HUES64 (cell line): ENCODE measurements around the gene CGNL1.
A peak's percentile ranks its signal among the peaks of the same experiment; 100 is the strongest.

ENCODE experiments used
- H3K27ac ChIP-seq: 2 replicates; pipeline ENCODE4 v1.7.0; 2013; ENCODE audit warnings: low read depth, low read length, inconsistent platforms
- H3K27me3 ChIP-seq: 2 replicates; pipeline ENCODE4 v1.6.1; 2013; ENCODE audit warnings: mild to moderate bottlenecking, low read length; ENCODE audit not compliant: insufficient read depth
- H3K36me3 ChIP-seq: 2 replicates; pipeline ENCODE4 v1.6.1; 2013; ENCODE audit warnings: mild to moderate bottlenecking, low read length; ENCODE audit not compliant: insufficient read depth
- H3K4me1 ChIP-seq: 2 replicates; pipeline ENCODE4 v1.6.1; 2013; ENCODE audit warnings: mild to moderate bottlenecking, low read length, moderate library complexity; ENCODE audit not compliant: insufficient read depth
- H3K4me3 ChIP-seq: 2 replicates; pipeline ENCODE4 v1.5.1; 2013; ENCODE audit warnings: mild to moderate bottlenecking, low read length, moderate library complexity
- H3K9ac ChIP-seq: 2 replicates; pipeline ENCODE4 v1.6.1; 2013; ENCODE audit warnings: mild to moderate bottlenecking, low read depth, low read length
- H3K9me3 ChIP-seq: 2 replicates; pipeline ENCODE4 v1.6.1; 2013; ENCODE audit warnings: low read depth, low read length; ENCODE audit not compliant: insufficient read depth
- WGBS: fragments of 150-250, 120-280 bp; methylation state at CpG from one replicate; pipeline ENCODE4 v1.1.7; 2013; ENCODE audit warnings: missing lambda C conversion rate; 5-methylcytosine and 5-hydroxymethylcytosine counted together

Gene CGNL1

DNA sequence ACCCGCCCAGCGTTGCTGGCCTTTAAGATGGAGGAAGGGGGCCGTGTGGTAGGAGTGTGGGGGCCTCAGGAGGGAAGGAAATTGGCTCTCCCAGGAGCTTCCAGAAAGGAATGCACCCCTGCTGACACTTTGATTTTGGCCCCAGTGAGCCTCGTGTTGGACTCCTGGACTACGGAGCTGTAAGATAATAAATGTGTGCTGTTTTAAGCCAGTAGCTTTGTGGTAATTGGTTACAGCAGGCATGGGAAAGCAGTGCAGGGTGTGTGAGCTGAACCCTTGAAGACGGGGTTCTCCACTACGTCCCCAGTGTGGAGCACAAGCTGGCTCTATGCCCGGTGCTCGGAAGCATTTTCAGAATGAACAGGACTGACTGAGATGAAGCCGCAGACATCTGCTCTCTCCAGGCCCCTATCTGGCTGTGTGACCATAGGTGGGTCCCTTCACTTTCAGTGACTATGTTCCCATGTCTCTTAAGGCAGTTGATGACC lies 22.9 kb upstream of the CGNL1 start:
- Histone ChIP-seq H3K4me1 (peaks cover 23% of the 10 kb centered on the region), H3K36me3 (no peaks in the 10 kb centered on the region), H3K4me3 (no peak overlapping the region), H3K9ac (no peak overlapping the region), H3K27ac (no peak overlapping the region), H3K27me3 (no peaks in the 10 kb centered on the region), H3K9me3 (no peaks in the 10 kb centered on the region)
- WGBS = 82% methylated on average over 10 of the region's 10 CpGs

DNA sequence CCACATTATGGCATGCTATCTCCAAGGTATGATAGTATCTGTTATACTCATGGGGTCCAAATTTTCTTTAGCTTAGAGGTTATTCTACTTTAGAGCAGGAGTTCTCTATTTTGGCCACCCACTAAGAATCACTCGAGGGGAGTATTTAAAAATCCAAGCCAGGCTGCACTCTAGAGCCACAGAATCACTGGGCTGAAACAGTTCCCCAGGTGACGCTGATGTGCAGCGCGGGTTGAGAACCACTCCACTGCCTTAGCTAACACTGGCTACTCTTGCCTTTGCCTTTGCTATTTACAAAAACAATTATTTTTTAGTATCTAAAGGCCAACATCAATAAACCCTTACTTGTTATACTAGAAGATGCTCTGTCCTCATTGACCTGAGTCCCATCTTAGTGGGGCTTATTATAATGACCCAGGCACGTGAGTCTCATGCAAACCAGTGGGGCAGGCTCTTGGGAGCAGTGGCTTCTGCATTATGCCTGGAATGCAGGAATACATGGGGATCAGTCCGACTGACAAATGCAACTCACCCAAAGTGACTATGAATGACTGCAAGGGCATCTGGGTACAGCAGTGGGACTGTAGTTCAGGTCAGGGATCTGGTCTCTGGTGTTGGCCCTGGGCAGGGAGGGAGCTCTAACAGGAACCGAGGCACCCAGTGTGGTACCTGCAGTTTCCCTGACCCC lies 21.7 kb upstream of the CGNL1 start:
- H3K9ac ChIP-seq = no peak overlapping the region
- H3K27ac ChIP-seq = no peak overlapping the region
- 74% methylated on average over 7 of the region's 7 CpGs for WGBS
- H3K4me3 ChIP-seq = no peak overlapping the region
- H3K36me3 ChIP-seq = no peaks in the 10 kb centered on the region
- H3K9me3 ChIP-seq = no peaks in the 10 kb centered on the region
- H3K4me1 ChIP-seq = peaks cover 23% of the 10 kb centered on the region
- H3K27me3 ChIP-seq = no peaks in the 10 kb centered on the region

DNA sequence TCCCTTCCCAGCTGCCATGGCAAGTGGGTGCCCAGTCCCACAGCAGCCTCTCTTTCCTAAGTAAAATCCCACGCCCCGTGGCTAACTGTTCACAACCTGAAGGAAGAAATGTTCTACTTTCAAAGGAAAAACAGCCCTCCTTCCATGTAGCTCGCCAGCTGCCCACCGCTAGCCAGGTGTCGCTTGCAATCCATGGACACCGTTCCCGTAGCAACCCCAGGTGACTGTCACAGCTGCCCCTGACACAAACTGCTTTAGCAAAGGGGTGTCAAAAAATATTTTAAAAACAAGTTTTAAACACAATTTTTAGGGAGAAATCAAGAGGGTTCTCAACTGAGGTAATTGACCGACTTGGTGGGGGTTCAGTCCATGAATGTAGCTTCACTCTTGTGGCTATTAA lies 21.0 kb upstream of the CGNL1 start:
- 91% methylated on average over 8 of the region's 8 CpGs for WGBS
- Histone ChIP-seq H3K9ac (no peak overlapping the region), H3K4me3 (no peak overlapping the region), H3K9me3 (no peaks in the 10 kb centered on the region), H3K4me1 (peaks cover 23% of the 10 kb centered on the region), H3K27me3 (no peaks in the 10 kb centered on the region), H3K36me3 (no peaks in the 10 kb centered on the region), H3K27ac (no peak overlapping the region)

DNA sequence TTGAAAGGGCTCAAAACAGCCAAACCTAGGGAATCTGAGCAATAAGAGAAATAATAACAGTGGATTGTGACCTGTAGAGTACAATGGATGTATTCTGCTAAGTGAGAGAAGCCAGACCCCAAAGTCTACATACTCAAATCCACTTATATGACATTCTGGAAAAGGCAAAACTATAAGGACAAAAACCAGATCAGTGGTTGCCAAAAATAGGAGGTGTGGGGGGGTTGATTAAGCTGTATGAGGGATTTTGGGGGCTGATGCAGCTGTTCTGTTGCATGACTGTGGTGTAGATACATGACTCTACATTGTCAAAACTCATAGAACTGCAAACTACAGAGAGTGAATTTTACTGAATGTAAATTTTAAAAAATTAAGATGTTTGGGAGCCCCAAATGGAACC lies 20.1 kb upstream of the CGNL1 start:
- no peak overlapping the region for H3K4me3 ChIP-seq
- peaks cover 23% of the 10 kb centered on the region for H3K4me1 ChIP-seq
- H3K9ac ChIP-seq = no peak overlapping the region
- H3K9me3 ChIP-seq = no peaks in the 10 kb centered on the region
- no peaks in the 10 kb centered on the region for H3K27me3 ChIP-seq
- H3K36me3 ChIP-seq = no peaks in the 10 kb centered on the region
- peak overlapping the region; percentile 46 for H3K27ac ChIP-seq

DNA sequence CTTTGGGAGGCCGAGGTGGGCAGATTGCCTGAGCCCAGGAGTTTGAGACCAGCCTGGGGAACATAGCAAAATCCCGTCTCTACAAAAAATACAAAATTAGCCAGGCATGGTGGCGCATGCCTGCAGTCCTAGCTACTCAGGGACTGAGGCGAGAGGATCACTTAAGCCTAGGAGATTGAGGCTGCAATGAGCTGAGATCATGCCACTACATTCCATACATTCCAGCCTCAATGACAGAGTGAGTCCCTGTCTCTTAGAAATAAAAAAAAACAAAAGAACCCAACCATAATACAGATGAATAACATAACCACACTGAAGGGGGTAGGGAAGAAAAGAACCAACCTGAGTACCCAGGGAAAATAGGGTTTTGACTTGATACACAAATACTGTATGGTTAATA lies 19.7 kb upstream of the CGNL1 start:
- H3K4me1 ChIP-seq = peaks cover 23% of the 10 kb centered on the region
- no peak overlapping the region for H3K4me3 ChIP-seq

DNA sequence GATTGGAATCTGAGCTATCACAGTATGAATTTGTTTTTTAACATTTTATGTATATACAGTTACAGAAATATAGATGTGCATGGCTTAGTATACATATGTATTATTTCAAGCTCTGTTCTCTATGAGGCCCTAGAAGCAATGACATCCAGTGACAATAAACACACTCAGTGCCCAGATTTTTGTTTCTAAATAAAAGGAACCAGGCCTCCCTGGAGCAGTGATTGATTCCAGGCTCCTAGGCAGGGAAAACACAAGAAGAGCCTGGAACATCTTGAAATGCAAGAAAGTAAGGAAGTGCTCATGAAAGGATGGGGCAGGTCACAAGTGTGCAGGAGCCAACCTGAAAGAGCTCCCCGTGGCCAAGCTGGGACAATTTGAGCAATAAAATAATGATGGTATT lies 18.5 kb upstream of the CGNL1 start:
- H3K4me1 ChIP-seq = peaks cover 25% of the 10 kb centered on the region
- no peak overlapping the region for H3K9ac ChIP-seq
- H3K4me3 ChIP-seq = no peak overlapping the region
- no peaks in the 10 kb centered on the region for H3K9me3 ChIP-seq
- WGBS = 80% methylated on average over 1 of the region's 1 CpG
- no peaks in the 10 kb centered on the region for H3K27me3 ChIP-seq
- no peak overlapping the region for H3K27ac ChIP-seq
- no peaks in the 10 kb centered on the region for H3K36me3 ChIP-seq

More for the DNA sequence above, 19.7 kb upstream of the CGNL1 start:
- WGBS = 60% methylated on average over 4 of the region's 4 CpGs
- H3K27me3 ChIP-seq = no peaks in the 10 kb centered on the region
- H3K9ac ChIP-seq = no peak overlapping the region
- H3K9me3 ChIP-seq = no peaks in the 10 kb centered on the region
- peak overlapping the region; percentile 53; the same call in 1 of the 2 replicates for H3K27ac ChIP-seq
- no peaks in the 10 kb centered on the region for H3K36me3 ChIP-seq

DNA sequence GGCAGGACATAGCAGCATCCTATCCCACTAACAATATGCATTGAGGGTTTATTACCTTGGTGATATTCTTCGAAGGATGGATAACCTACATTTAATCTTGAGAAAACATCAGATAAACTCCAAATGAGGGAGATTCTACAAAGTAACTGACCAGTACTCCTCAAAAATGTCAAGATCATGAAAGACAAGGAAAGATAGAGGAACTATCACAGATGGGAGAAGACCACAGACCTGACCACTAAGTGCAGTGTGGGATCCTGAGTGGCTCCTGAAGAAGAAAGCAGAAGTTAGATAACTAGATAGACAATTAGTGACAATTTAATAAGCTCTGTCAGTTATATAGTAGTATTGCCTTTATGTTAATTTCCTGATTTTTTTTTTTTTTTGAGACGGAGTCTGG lies 17.7 kb upstream of the CGNL1 start:
- no peaks in the 10 kb centered on the region for H3K27me3 ChIP-seq
- WGBS = 94% methylated on average over 1 of the region's 2 CpGs
- no peak overlapping the region for H3K9ac ChIP-seq
- no peak overlapping the region for H3K4me3 ChIP-seq
- peaks cover 27% of the 10 kb centered on the region for H3K4me1 ChIP-seq
- H3K27ac ChIP-seq = no peak overlapping the region; the same call in 1 of the 2 replicates
- H3K36me3 ChIP-seq = no peaks in the 10 kb centered on the region
- H3K9me3 ChIP-seq = no peaks in the 10 kb centered on the region

DNA sequence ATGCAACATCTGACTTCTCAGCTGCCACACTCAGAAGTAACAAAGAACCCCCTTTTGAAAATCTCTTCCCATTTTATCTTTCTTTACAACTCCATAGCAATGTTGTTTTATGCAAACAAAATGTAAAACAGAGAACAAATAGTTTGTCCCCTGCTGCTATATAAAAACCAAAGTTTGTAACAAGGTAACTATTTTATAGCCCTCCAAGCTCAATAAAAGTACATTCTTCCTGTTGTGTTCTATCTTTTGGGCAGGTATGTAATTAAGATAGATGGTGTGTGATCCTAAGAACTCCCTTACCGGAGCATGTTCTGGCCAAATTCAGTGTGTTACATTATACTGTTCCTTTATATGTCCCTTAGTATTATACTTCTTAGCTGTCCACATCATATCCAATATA lies 12.6 kb upstream of the CGNL1 start:
- H3K4me1 ChIP-seq = peaks cover 22% of the 10 kb centered on the region
- WGBS = 60% methylated on average over 1 of the region's 1 CpG
- no peaks in the 10 kb centered on the region for H3K27me3 ChIP-seq
- no peaks in the 10 kb centered on the region for H3K36me3 ChIP-seq
- no peak overlapping the region; the same call in 1 of the 2 replicates for H3K27ac ChIP-seq
- no peak overlapping the region for H3K4me3 ChIP-seq
- H3K9ac ChIP-seq = no peak overlapping the region
- no peaks in the 10 kb centered on the region for H3K9me3 ChIP-seq

DNA sequence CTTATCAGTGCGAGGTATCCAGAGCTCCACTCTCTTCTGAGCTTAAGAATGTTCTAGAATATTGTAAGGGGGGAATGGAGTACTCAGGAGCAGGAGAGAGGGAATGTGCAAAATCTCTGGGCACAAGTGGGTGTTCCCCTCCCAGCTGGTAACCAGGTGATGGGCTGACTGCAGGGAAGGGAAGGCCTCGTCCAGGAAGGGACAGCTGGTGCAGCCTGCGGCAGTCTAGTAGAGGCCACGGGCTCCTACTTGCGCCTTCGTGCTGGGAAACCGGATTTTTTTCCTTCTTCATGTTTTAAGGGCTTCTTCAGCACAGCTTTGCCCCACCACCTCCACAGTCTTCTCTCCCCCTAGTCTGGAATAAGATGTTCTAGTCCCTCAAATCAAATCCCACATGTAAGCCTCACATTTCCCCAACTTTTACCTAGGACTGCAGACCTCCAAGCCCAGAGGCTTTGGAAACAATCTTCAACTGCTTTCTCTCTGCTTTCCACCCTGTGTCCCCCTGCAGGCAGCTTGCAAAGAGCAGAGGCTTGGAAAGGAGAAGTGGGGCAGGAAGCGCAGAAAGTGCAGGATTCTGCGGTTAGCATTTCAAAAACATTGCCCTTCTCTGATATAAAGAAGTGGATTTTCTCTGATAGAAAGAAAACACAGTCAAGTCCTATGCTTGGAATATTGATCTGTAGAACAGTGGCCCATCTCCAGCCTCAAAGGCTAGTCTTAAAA lies 11.9 kb upstream of the CGNL1 start:
- H3K27ac ChIP-seq = no peak overlapping the region; the same call in 1 of the 2 replicates
- H3K9ac ChIP-seq = no peak overlapping the region
- 67% methylated on average over 9 of the region's 9 CpGs for WGBS
- no peaks in the 10 kb centered on the region for H3K27me3 ChIP-seq
- H3K4me3 ChIP-seq = no peak overlapping the region
- H3K4me1 ChIP-seq = peaks cover 22% of the 10 kb centered on the region
- no peaks in the 10 kb centered on the region for H3K9me3 ChIP-seq
- H3K36me3 ChIP-seq = no peaks in the 10 kb centered on the region

DNA sequence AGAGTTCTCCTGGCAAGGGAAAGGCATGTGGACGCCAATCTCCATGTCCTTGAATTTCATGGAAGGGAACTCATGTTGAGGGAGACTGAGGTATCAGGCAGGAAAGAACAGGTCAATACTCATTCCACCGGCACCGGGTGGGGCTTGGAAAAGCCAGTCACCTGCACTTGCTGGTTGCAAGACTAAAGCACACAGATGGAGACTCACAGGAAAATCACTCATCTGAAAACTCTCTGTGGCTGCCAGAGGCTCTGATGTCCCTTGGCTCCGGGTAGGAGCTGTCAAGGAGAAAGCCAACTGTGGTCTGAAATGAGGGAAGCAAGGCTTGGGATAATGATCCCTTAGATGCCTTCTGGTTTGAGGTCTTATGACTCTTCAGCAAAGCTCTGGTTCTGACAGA lies 8.7 kb upstream of the CGNL1 start:
- H3K4me3 ChIP-seq = no peak overlapping the region
- 93% methylated on average over 4 of the region's 4 CpGs for WGBS
- H3K4me1 ChIP-seq = peaks cover 25% of the 10 kb centered on the region
- H3K9ac ChIP-seq = no peak overlapping the region
- H3K36me3 ChIP-seq = no peaks in the 10 kb centered on the region
- H3K9me3 ChIP-seq = no peaks in the 10 kb centered on the region
- H3K27ac ChIP-seq = no peak overlapping the region
- H3K27me3 ChIP-seq = no peaks in the 10 kb centered on the region

DNA sequence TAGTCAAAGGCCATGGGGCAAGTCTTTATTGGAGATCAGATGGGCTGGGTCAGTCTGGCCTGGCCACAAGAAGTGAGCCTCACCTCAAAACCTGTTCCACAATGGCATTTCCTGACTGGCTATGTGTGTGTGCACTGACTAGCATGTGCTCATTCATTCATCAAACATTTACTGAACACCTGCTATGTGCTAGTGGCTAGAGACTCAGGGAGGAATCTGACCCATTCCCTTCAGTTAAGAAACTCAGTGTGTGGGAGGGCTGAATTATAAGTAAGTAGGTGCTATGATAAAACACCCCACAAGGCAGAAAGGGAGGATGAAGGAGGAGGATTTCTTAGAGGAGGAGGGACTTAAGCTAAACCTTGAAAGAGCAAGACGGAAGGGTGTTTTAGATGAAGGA lies 5.4 kb upstream of the CGNL1 start:
- WGBS = 98% methylated on average over 1 of the region's 1 CpG
- Histone ChIP-seq H3K4me1 (peaks cover 5% of the 10 kb centered on the region; the same call in 1 of the 2 replicates), H3K36me3 (no peaks in the 10 kb centered on the region), H3K27ac (no peak overlapping the region), H3K9me3 (no peaks in the 10 kb centered on the region), H3K27me3 (no peaks in the 10 kb centered on the region), H3K4me3 (no peak overlapping the region), H3K9ac (no peak overlapping the region)
